Stimulated activated naive CD8-positive, alpha-beta T cell treated with anti-CD3 and anti-CD28 coated beads, Interleukin-15, Interleukin-2, amounts not matched to agents 100 ng/mL and 50 ng/mL, for 24 hours (primary cell): ENCODE measurements around the gene ISLR2.
"Not testable (repeated sequence)": the region's sequence is repeated elsewhere in the genome, so short reads cannot be mapped to it uniquely, and the experiment has no call there.

Experiments
- H3K27ac Mint-ChIP-seq: one replicate; pipeline ENCODE4 v1.8.0; 2021; ENCODE audit warnings: mild to moderate bottlenecking, mixed read lengths
- H3K27me3 Mint-ChIP-seq: one replicate; pipeline ENCODE4 v1.8.0; 2021; ENCODE audit warnings: mixed read lengths
- H3K36me3 Mint-ChIP-seq: one replicate; pipeline ENCODE4 v1.8.0; 2021; ENCODE audit warnings: low read depth, mixed read lengths
- H3K4me1 Mint-ChIP-seq: one replicate; pipeline ENCODE4 v1.8.0; 2021; ENCODE audit warnings: low read depth, mixed read lengths
- H3K4me3 Mint-ChIP-seq: one replicate; pipeline ENCODE4 v1.8.0; 2021; ENCODE audit warnings: mild to moderate bottlenecking, mixed read lengths
- H3K9me3 Mint-ChIP-seq: one replicate; pipeline ENCODE4 v1.8.0; 2021; ENCODE audit warnings: mixed read lengths

ISLR2 gene

DNA sequence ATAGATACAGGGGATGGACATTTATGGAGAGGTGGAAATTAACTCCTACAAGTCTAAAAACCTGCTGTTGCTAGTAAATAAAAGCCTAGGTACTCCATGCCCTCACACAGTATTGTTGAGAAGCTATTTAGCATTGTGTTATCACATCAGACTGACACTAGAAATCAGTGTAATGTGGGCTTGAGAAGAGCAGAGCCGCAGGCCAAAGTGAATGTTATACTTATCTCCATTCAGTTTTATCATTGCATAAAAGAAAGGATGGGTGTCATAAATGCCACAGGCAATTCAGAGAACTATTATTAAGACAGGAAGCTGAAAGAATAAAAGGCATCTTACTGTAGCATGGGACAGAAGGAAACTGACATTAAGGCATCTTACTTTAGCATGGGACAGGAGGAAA is 29.4 kb downstream of the ISLR2 start:
- H3K27ac Mint-ChIP-seq = no peak overlapping the region
- H3K4me3 Mint-ChIP-seq = no peak overlapping the region
- peaks cover 20% of the 10 kb centered on the region for H3K4me1 Mint-ChIP-seq
- peaks cover 23% of the 10 kb centered on the region for H3K27me3 Mint-ChIP-seq
- no peaks in the 10 kb centered on the region for H3K9me3 Mint-ChIP-seq
- no peaks in the 10 kb centered on the region for H3K36me3 Mint-ChIP-seq

DNA sequence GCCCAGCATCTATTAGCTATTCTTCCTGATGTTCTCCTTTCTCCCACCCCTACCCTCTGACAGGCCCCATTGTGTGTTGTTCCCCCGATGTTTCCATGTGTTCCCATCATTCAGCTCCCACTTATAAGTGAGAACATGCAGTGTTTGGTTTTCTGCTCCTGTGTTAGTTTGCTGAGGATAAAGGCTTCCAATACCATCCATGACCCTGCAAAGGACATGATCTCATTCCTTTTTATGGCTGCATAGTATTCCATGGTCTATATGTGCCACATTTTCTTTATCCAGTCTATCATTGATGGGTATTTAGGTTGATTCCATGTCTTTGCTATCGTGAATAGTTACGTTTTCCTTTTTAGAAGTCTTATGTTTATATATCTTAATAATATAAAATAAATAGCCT is 30.0 kb downstream of the ISLR2 start:
- H3K36me3 Mint-ChIP-seq, H3K9me3 Mint-ChIP-seq, H3K4me3 Mint-ChIP-seq, H3K27ac Mint-ChIP-seq: not testable (repeated sequence)
- Mint-ChIP-seq H3K4me1 (peaks cover 20% of the 10 kb centered on the region), H3K27me3 (peaks cover 22% of the 10 kb centered on the region)

DNA sequence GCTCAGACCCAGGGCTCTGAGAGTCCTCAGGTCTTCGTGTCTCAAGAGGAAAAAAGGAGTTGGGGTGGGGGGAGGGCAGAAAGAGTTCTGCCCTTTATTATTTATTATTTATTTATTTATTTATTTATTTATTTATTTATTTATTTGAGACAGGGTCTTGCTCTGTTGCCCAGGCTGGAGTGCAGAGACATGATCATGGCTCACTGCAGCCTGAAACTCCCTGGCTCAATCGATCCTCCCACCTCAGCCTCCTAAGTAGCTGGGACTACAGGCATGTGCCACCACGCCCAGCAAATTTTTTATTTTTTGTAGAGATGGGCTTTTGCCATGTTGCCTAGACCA is 31.8 kb downstream of the ISLR2 start:
- not testable (repeated sequence) for H3K27ac Mint-ChIP-seq, H3K36me3 Mint-ChIP-seq, H3K4me3 Mint-ChIP-seq, H3K9me3 Mint-ChIP-seq
- peaks cover 22% of the 10 kb centered on the region for H3K27me3 Mint-ChIP-seq
- H3K4me1 Mint-ChIP-seq = peaks cover 20% of the 10 kb centered on the region

DNA sequence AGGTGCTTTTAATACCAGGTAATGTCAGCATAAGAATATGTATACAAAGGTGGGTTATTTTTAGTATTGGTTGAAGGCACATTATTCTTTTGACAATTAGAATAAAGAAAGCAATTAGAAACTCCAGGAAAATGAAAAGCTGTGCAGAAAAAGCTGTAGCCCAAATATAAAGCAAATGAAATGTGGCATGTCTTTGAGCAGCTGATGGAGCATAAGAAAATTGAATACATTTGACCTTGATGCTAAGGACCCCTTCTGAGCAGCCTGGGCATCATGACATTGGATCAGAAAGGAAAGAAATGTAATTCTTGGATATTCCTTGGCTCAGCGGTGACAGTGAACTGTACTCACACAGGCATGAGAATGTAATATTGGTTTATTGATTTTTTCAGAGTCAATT is 35.1 kb downstream of the ISLR2 start:
- Mint-ChIP-seq H3K36me3 (no peaks in the 10 kb centered on the region), H3K4me3 (no peak overlapping the region), H3K4me1 (no peaks in the 10 kb centered on the region), H3K27me3 (peaks cover 18% of the 10 kb centered on the region), H3K27ac (no peak overlapping the region), H3K9me3 (no peaks in the 10 kb centered on the region)

DNA sequence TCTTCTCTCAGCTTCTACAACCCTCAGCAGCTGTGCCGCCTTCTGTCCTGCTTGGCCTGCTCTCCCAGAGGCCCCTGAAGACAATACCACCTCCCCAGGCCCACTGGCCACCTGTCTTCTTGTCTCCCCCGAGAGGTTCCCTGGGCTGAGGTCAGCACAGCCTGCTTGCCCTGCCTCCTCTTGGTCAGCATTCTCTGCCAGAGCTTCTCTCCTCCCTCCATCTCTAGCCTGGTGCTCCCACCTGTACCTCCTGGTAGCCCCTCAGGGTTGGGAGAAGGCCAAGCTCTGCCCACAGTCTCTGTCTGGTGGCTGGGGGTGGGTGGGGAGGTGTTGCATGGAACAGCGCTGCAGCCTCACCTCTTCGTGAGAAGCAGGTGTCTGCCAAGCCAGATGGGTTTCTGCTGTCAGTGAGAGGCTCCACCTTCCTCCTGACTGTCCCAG is 37.5 kb downstream of the ISLR2 start:
- no peak overlapping the region for H3K4me3 Mint-ChIP-seq
- no peaks in the 10 kb centered on the region for H3K4me1 Mint-ChIP-seq
- H3K27ac Mint-ChIP-seq = no peak overlapping the region
- no peaks in the 10 kb centered on the region for H3K36me3 Mint-ChIP-seq
- H3K9me3 Mint-ChIP-seq = no peaks in the 10 kb centered on the region
- H3K27me3 Mint-ChIP-seq = peaks cover 14% of the 10 kb centered on the region

DNA sequence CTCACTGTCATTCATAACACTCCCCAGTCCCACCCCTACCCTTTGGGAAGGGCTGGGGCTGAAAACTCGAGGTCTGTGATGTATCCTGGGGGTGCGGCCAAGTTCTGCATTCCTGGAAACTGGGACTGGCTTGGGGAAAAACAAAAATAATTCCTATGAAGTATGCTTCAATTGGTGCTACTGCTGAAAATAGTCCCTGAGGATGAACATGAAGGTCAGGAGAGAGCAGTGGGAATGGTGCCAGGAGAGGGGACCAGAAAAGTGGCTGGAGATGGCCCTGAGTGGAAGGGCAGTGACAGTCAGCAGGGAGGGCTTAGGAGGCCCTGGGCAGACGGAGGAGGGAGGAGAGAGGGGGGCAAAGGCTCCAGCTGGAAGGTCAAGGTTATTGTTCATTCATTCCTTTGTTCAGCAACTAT is 38.3 kb downstream of the ISLR2 start:
- H3K27me3 Mint-ChIP-seq = peaks cover 6% of the 10 kb centered on the region
- no peak overlapping the region for H3K27ac Mint-ChIP-seq
- no peak overlapping the region for H3K4me3 Mint-ChIP-seq
- no peaks in the 10 kb centered on the region for H3K9me3 Mint-ChIP-seq
- H3K4me1 Mint-ChIP-seq = no peaks in the 10 kb centered on the region
- H3K36me3 Mint-ChIP-seq = no peaks in the 10 kb centered on the region

DNA sequence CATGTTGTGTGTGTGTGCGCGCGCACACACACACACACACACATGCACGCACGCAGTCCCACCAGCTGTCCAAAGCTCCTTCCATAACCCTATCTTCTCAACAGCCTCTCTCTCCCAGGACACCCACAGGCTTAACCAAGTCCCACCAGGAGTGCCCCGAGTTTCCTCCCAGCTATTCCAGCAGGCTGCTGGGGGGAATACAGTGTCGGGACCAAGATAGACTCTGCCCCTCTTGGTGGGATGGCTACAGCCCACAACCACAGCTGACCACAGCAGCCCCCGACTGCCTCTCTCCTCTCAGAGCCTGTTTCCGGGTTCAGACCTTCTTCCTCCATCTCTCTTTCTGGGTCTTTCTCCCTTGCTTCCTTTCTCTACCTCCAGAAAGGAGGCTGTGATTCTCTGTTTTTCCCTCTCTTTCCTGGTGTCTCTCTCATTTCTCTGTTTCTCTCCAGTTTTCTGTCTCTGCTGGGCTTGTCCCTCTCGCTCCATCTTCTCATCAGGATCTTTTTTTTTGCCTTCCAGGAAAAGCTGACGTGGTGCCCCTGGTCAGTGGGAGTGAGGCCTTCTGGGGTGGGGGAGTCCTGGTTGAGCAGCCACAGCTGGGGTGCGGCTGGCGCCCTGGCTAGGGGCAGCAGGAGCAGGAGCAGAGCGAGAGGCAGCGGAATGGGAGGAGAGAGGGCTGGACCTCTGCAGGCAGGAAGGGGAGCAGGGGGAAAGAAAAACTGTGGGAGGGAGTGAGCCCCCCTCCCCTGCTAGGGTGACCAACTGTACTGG is 39.9 kb downstream of the ISLR2 start:
- no peak overlapping the region for H3K27ac Mint-ChIP-seq
- no peaks in the 10 kb centered on the region for H3K4me1 Mint-ChIP-seq
- H3K27me3 Mint-ChIP-seq = no peaks in the 10 kb centered on the region
- no peak overlapping the region for H3K4me3 Mint-ChIP-seq
- H3K9me3 Mint-ChIP-seq = no peaks in the 10 kb centered on the region
- no peaks in the 10 kb centered on the region for H3K36me3 Mint-ChIP-seq

DNA sequence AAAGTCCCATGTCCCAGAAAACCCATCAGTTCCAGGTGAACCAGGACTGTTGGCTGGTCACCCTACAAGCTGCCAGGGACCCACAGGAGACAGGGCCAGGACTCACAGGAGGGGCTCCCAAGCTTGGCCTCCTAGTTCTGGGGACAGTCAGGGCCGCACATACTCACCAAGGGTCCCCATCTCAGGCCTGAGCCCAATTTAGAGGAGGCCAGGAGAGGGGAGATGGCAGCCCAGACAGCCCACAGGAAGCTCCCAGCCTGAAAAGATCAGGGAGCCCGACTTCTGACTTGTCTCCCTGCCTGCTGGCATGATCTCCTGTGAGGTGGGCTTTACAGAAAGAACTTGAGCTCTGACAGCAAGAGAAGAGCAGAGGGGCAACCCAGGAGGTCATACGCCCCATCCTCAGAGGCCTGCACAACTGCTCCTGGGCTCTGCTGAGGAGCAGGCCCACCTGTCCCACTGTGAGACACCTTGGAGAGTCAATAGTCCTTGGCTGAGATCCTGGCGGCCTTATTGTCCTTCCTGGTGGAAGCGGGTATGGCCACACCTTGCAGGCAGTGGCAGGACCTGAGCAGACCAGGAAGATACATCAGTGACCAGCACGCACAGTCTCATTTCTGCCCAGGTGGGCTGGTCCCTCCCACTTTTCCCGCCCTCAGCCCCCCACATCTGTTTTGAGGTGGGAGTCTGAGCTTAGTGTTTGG is 40.6 kb downstream of the ISLR2 start:
- Mint-ChIP-seq H3K36me3 (no peaks in the 10 kb centered on the region), H3K27me3 (no peaks in the 10 kb centered on the region), H3K27ac (no peak overlapping the region), H3K4me1 (no peaks in the 10 kb centered on the region), H3K4me3 (no peak overlapping the region), H3K9me3 (no peaks in the 10 kb centered on the region)

DNA sequence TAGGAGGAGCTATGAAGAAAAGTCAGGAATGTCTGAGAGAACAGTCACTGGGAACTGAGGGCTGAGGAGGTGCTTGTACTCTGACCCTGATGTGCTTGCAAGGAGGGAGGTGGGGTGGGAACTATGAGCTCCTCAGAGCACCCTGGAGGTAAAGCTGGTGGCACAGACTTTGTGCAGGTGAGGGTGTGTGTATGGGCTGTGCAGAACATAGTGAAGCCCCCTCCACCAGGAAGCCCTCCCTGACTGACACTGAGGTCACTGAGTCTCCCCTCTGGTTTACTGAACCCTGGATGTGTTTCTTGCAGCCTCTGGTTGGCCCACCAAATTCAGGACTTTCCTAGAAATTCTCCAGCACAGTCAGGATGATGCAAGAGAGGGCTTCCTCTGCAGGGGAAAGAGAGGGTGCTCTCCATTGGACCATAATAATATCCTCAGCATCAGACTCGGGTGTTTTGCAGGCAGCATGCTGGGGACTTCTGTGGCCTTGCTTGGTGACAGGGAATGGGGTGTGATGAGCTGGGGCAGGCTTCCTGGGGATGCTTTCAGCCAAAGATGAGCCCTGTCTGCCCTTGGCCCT is 41.7 kb downstream of the ISLR2 start:
- no peaks in the 10 kb centered on the region for H3K4me1 Mint-ChIP-seq
- H3K4me3 Mint-ChIP-seq = no peak overlapping the region
- H3K36me3 Mint-ChIP-seq = no peaks in the 10 kb centered on the region
- no peaks in the 10 kb centered on the region for H3K9me3 Mint-ChIP-seq
- H3K27ac Mint-ChIP-seq = no peak overlapping the region
- no peaks in the 10 kb centered on the region for H3K27me3 Mint-ChIP-seq

DNA sequence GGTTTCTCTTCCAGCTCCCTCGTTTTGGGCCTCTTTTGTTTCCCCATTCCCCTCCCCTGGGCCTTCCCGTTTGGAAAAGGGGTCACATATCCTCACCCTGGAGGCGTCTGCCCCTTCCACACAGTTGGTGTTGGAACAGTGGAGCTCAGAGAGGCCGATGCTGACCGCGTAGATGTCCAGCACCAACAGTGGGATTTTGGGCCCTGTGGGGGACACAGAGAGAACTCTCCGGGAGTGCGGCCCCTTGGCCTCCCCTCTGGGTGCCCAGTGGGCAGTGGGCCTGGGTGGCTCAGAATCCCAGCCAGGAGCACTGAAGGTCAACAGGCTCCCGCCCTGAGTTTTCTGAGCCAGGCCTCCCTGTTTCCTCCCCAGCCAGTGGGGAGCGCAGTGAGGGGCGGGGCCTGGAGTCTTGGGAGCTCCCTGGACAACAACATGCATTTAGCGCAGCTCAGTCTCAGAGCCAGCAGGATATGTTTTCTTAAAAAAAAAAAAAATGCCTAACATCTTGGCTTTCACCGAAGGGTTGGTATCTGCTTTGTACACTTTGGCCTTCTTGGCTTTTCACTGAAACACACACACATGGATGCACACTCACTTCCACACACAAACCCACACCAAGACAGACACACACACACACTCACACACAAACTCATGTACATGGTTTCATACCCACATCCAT is 42.5 kb downstream of the ISLR2 start:
- H3K27me3 Mint-ChIP-seq = no peaks in the 10 kb centered on the region
- H3K4me3 Mint-ChIP-seq = no peak overlapping the region
- H3K36me3 Mint-ChIP-seq = no peaks in the 10 kb centered on the region
- no peak overlapping the region for H3K27ac Mint-ChIP-seq
- no peaks in the 10 kb centered on the region for H3K4me1 Mint-ChIP-seq
- H3K9me3 Mint-ChIP-seq = no peaks in the 10 kb centered on the region

DNA sequence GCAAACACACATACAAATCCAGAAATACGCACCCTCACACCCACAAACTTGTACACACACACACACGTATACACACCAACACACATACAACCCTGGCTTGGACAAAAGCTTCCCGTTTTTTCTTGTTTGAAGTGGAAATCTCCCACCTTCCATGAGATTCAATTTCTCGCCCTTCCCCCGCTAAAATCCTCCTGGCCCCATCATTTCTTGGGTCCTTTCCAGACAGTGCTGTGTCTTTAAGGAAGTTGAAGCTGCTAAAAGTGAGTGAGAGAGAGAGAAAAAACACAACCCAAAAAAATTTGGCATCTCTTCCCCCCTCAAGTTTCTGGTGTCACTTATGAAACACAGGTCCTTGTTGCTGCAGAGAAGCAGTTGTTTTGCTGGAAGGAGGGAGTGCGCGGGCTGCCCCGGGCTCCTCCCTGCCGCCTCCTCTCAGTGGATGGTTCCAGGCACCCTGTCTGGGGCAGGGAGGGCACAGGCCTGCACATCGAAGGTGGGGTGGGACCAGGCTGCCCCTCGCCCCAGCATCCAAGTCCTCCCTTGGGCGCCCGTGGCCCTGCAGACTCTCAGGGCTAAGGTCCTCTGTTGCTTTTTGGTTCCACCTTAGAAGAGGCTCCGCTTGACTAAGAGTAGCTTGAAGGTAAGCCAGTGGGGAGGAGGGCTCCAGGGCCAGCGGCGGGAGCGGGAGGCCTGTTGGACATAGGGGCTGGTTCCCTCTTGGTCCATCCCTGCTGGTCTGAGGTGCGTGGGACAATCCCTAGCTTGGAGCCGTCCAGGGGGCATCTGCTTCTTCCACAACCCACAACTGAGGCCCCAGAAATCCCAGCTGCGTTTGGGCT is 43.2 kb downstream of the ISLR2 start, which contains the start of gene ISLR:
ISLR (plus strand) TSS at position 331 of the 839 bp plus-strand sequence. CDS start 1,149 bp downstream, outside the sequence.
- no peak within 1 kb of the TSS for H3K4me3 Mint-ChIP-seq
- no peak within 1 kb of the TSS for H3K27ac Mint-ChIP-seq
- no peaks in the 10 kb centered on the region for H3K27me3 Mint-ChIP-seq
- no peaks in the 10 kb centered on the region for H3K36me3 Mint-ChIP-seq
- H3K4me1 Mint-ChIP-seq = no peaks in the 10 kb centered on the region
- no peaks in the 10 kb centered on the region for H3K9me3 Mint-ChIP-seq

DNA sequence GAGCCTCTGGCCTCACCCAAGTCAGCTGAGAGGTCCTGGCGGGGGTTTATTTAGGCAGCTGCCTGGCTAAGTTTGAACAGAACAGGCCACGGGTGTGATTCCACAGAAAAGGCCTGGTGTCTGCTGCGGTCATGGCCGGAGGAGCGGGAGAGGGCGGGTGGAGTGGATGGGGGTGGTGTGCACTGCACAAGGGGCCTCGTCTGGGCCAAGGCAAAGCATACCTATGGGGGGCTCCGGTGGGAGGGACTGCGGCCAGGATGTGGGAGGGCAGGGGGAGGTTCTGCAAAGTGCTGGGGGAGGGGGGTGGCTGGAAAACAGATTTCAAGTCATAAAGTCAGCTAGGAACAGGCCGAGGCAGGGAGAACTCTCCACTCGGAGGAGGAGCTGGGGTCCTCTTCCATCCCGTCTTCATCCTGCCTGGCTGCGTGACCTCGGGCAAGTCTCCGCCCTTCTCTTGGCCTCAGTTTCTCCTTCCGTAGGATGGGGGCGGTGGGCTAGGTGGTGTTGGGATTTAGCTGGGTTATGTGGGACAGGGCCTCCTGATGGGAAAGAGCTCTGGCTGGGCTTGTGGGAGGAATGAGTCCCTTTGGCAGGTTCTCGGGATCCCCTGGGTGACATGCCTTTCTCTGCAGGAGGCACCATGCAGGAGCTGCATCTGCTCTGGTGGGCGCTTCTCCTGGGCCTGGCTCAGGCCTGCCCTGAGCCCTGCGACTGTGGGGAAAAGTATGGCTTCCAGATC is 44.0 kb downstream of the ISLR2 start:
- H3K27ac Mint-ChIP-seq = no peak overlapping the region
- H3K9me3 Mint-ChIP-seq = no peaks in the 10 kb centered on the region
- no peak overlapping the region for H3K4me3 Mint-ChIP-seq
- no peaks in the 10 kb centered on the region for H3K4me1 Mint-ChIP-seq
- H3K36me3 Mint-ChIP-seq = no peaks in the 10 kb centered on the region
- no peaks in the 10 kb centered on the region for H3K27me3 Mint-ChIP-seq

DNA sequence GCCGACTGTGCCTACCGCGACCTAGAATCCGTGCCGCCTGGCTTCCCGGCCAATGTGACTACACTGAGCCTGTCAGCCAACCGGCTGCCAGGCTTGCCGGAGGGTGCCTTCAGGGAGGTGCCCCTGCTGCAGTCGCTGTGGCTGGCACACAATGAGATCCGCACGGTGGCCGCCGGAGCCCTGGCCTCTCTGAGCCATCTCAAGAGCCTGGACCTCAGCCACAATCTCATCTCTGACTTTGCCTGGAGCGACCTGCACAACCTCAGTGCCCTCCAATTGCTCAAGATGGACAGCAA is 44.5 kb downstream of the ISLR2 start:
- Mint-ChIP-seq H3K27me3 (no peaks in the 10 kb centered on the region), H3K36me3 (no peaks in the 10 kb centered on the region), H3K4me3 (no peak overlapping the region), H3K9me3 (no peaks in the 10 kb centered on the region), H3K27ac (no peak overlapping the region), H3K4me1 (no peaks in the 10 kb centered on the region)
